ENCODE data around the gene IL12RB2. TPM values are rescaled to one million over a fixed set of nuclear protein-coding genes. Genes with fewer than 3 reads are reported as not detected.
A peak's percentile ranks its signal among the peaks of the same experiment; 100 is the strongest.

Gene IL12RB2
- total RNA-seq, 4 donors from 2014 or later, result 0.79 to 4.5 (median 1.6) TPM

- no peaks in the 10 kb centered on the region for H3K27me3 ChIP-seq
- H3K9me3 ChIP-seq, result no peaks in the 10 kb centered on the region
- H3K36me3 ChIP-seq, result no peaks in the 10 kb centered on the region
- no peak overlapping the region for H3K27ac ChIP-seq
- WGBS, result 33% methylated on average over 1 of the region's 1 CpG
- H3K4me1 ChIP-seq, result peaks cover 13% of the 10 kb centered on the region
- no peak for TF ChIP-seq POLR2AphosphoS5 (IDR thresholded peaks at IDR 0.05)
- TF ChIP-seq CTCF (IDR thresholded peaks at IDR 0.05), result no peak
- no peak for DNase-seq (ENCODE audit: low spot score in 2 of 2)
- no peak overlapping the region for H3K4me3 ChIP-seq
These were observed 51.9 kb downstream of the IL12RB2 start for GRCh38 chr1:67359592-67359991.

- Histone ChIP-seq H3K27ac (no peak overlapping the region), H3K36me3 (no peaks in the 10 kb centered on the region), H3K4me1 (no peaks in the 10 kb centered on the region), H3K27me3 (no peaks in the 10 kb centered on the region), H3K9me3 (no peaks in the 10 kb centered on the region), H3K4me3 (no peak overlapping the region)
- TF ChIP-seq POLR2A (IDR thresholded peaks at IDR 0.05) (no peak), POLR2AphosphoS5 (IDR thresholded peaks at IDR 0.05) (no peak), EP300 (IDR thresholded peaks at IDR 0.05) (no peak), CTCF (IDR thresholded peaks at IDR 0.05) (no peak)
- DNase-seq (ENCODE audit: low spot score in 2 of 2), result no peak
- 99% methylated on average over 5 of the region's 5 CpGs for WGBS
These were observed 54.0 kb downstream of the IL12RB2 start for GRCh38 chr1:67361641-67362040.

- TF ChIP-seq POLR2AphosphoS5 (IDR thresholded peaks at IDR 0.05) (no peak), POLR2A (IDR thresholded peaks at IDR 0.05) (no peak), EP300 (IDR thresholded peaks at IDR 0.05) (no peak), CTCF (IDR thresholded peaks at IDR 0.05) (no peak)
- Histone ChIP-seq H3K4me3 (no peak overlapping the region), H3K27me3 (no peaks in the 10 kb centered on the region), H3K4me1 (peaks cover 13% of the 10 kb centered on the region), H3K9me3 (no peaks in the 10 kb centered on the region), H3K27ac (no peak overlapping the region), H3K36me3 (no peaks in the 10 kb centered on the region)
- WGBS, result 56% methylated on average over 8 of the region's 8 CpGs
- no peak for DNase-seq (ENCODE audit: low spot score in 2 of 2)
These were observed 59.8 kb downstream of the IL12RB2 start for GRCh38 chr1:67367370-67368045.

GRCh38 chr1:67368046-67368514 lies 60.4 kb downstream of the IL12RB2 start:
- no peak for TF ChIP-seq CTCF (IDR thresholded peaks at IDR 0.05)
- no peak for TF ChIP-seq POLR2AphosphoS5 (IDR thresholded peaks at IDR 0.05)
- 90% methylated on average over 1 of the region's 1 CpG for WGBS

GRCh38 chr1:67371043-67371442 lies 63.4 kb downstream of the IL12RB2 start:
- Histone ChIP-seq H3K36me3 (no peaks in the 10 kb centered on the region), H3K4me1 (peaks cover 18% of the 10 kb centered on the region), H3K9me3 (no peaks in the 10 kb centered on the region), H3K4me3 (no peak overlapping the region), H3K27me3 (no peaks in the 10 kb centered on the region), H3K27ac (no peak overlapping the region)
- DNase-seq (ENCODE audit: low spot score in 2 of 2), result no peak
- 67% methylated on average over 2 of the region's 2 CpGs for WGBS
- TF ChIP-seq POLR2AphosphoS5 (IDR thresholded peaks at IDR 0.05) (peak in 1 of 3 donors; percentile 8), CTCF (IDR thresholded peaks at IDR 0.05) (no peak), EP300 (IDR thresholded peaks at IDR 0.05) (no peak), POLR2A (IDR thresholded peaks at IDR 0.05) (no peak)

More at GRCh38 chr1:67368046-67368514, 60.4 kb downstream of the IL12RB2 start:
- peaks cover 15% of the 10 kb centered on the region for H3K4me1 ChIP-seq
- no peaks in the 10 kb centered on the region for H3K36me3 ChIP-seq
- H3K27ac ChIP-seq, result no peak overlapping the region
- DNase-seq (ENCODE audit: low spot score in 2 of 2), result no peak
- H3K4me3 ChIP-seq, result no peak overlapping the region
- H3K27me3 ChIP-seq, result no peaks in the 10 kb centered on the region
- H3K9me3 ChIP-seq, result no peaks in the 10 kb centered on the region

Data from suprapubic skin (tissue), 4 donors.